ENCODE measurements around the gene ACVR1B. TPM values are rescaled to one million over a fixed set of nuclear protein-coding genes. Genes with fewer than 3 reads are reported as not detected.
A peak's percentile ranks its signal among the peaks of the same experiment; 100 is the strongest.

Gene ACVR1B
- total RNA-seq, 1 donor from 2014 or later = 13.8 TPM

GRCh38 chr12:52036587-52037171, 85.2 kb downstream of the ACVR1B start:
- Mint-ChIP-seq H3K4me1 (peaks cover 40% of the 10 kb centered on the region), H3K9me3 (no peaks in the 10 kb centered on the region), H3K36me3 (no peaks in the 10 kb centered on the region), H3K27ac (no peak overlapping the region), H3K4me3 (peak overlapping the region; percentile 87), H3K27me3 (ENCODE audit: insufficient read depth, low read depth) (peaks cover 31% of the 10 kb centered on the region)
- Histone ChIP-seq H3K4me1 (peaks cover 10% of the 10 kb centered on the region), H3K4me2 (peak overlapping the region; percentile 79), H4K20me1 (ENCODE audit: low read depth) (peaks cover 37% of the 10 kb centered on the region), H3K79me2 (ENCODE audit: low read depth) (no peaks in the 10 kb centered on the region), H3K27ac (no peak overlapping the region), H3F3A (ENCODE audit: low read depth) (peaks cover 31% of the 10 kb centered on the region), H3K4me3 (peak overlapping the region; percentile 54), H3K9me3 (ENCODE audit: low read depth) (no peaks in the 10 kb centered on the region), H3K9ac (no peak overlapping the region), H3K36me3 (no peaks in the 10 kb centered on the region), H3K27me3 (peaks cover 60% of the 10 kb centered on the region), H2AFZ (replicated peaks) (peak overlapping the region; percentile 81)
- TF ChIP-seq CTCF (IDR thresholded peaks at IDR 0.05) (no peak), EZH2 (IDR thresholded peaks at IDR 0.05) (peak; percentile 48), EZH2phosphoT487 (IDR thresholded peaks at IDR 0.05) (no peak)
- peak; percentile 92 for DNase-seq (ENCODE audit: low spot score)

GRCh38 chr12:52037248-52037861, 85.9 kb downstream of the ACVR1B start:
- H3K4me1 ChIP-seq = peaks cover 7% of the 10 kb centered on the region
- peak; percentile 36 for TF ChIP-seq CTCF (IDR thresholded peaks at IDR 0.05)
- TF ChIP-seq EZH2 (IDR thresholded peaks at IDR 0.05) = no peak
- Mint-ChIP-seq H3K27me3 (ENCODE audit: insufficient read depth, low read depth) (peaks cover 31% of the 10 kb centered on the region), H3K27ac (peak overlapping the region; percentile 82), H3K36me3 (peaks cover 4% of the 10 kb centered on the region), H3K4me3 (peak overlapping the region; percentile 94), H3K4me1 (peaks cover 35% of the 10 kb centered on the region), H3K9me3 (no peaks in the 10 kb centered on the region)
- H3K36me3 ChIP-seq = no peaks in the 10 kb centered on the region
- DNase-seq (ENCODE audit: low spot score) = peak; percentile 69
- peak overlapping the region; percentile 76 for H3K4me3 ChIP-seq
- no peaks in the 10 kb centered on the region for H3K9me3 ChIP-seq (ENCODE audit: low read depth)
- no peaks in the 10 kb centered on the region for H3K79me2 ChIP-seq (ENCODE audit: low read depth)
- H4K20me1 ChIP-seq (ENCODE audit: low read depth) = peaks cover 41% of the 10 kb centered on the region
- no peak overlapping the region for H3K27ac ChIP-seq
- H3F3A ChIP-seq (ENCODE audit: low read depth) = peaks cover 26% of the 10 kb centered on the region
- H3K4me2 ChIP-seq = peak overlapping the region; percentile 90
- peak overlapping the region; percentile 48 for H3K9ac ChIP-seq
- peak overlapping the region; percentile 57 for H2AFZ ChIP-seq (replicated peaks)
- peaks cover 60% of the 10 kb centered on the region for H3K27me3 ChIP-seq

GRCh38 chr12:52038447-52038846, 86.9 kb downstream of the ACVR1B start:
- Histone ChIP-seq H2AFZ (replicated peaks) (no peak overlapping the region), H3K9ac (no peak overlapping the region), H3K4me2 (no peak overlapping the region), H3K79me2 (ENCODE audit: low read depth) (no peaks in the 10 kb centered on the region), H3K27ac (no peak overlapping the region), H3K36me3 (no peaks in the 10 kb centered on the region), H3F3A (ENCODE audit: low read depth) (peaks cover 23% of the 10 kb centered on the region), H4K20me1 (ENCODE audit: low read depth) (peaks cover 41% of the 10 kb centered on the region), H3K9me3 (ENCODE audit: low read depth) (no peaks in the 10 kb centered on the region), H3K4me1 (peaks cover under 1% of the 10 kb centered on the region), H3K4me3 (peak overlapping the region; percentile 76), H3K27me3 (peaks cover 57% of the 10 kb centered on the region)
- H3K9me3 Mint-ChIP-seq = no peaks in the 10 kb centered on the region
- H3K4me3 Mint-ChIP-seq = peak overlapping the region; percentile 94
- H3K27me3 Mint-ChIP-seq (ENCODE audit: insufficient read depth, low read depth) = peaks cover 28% of the 10 kb centered on the region
- no peak for TF ChIP-seq EZH2 (IDR thresholded peaks at IDR 0.05)
- TF ChIP-seq CTCF (IDR thresholded peaks at IDR 0.05) = no peak
- no peak for TF ChIP-seq EZH2phosphoT487 (IDR thresholded peaks at IDR 0.05)
- H3K36me3 Mint-ChIP-seq = peaks cover 4% of the 10 kb centered on the region
- peaks cover 28% of the 10 kb centered on the region for H3K4me1 Mint-ChIP-seq
- peak overlapping the region; percentile 16 for H3K27ac Mint-ChIP-seq
- no peak for DNase-seq (ENCODE audit: low spot score)
